GDM1 (cell line): ENCODE results near the gene CTBP2.

Source experiments
- DNase-seq: peaks from one replicate; lab custom pipeline; 2025; lab: John Stamatoyannopoulos, UW

CTBP2 gene

DNA sequence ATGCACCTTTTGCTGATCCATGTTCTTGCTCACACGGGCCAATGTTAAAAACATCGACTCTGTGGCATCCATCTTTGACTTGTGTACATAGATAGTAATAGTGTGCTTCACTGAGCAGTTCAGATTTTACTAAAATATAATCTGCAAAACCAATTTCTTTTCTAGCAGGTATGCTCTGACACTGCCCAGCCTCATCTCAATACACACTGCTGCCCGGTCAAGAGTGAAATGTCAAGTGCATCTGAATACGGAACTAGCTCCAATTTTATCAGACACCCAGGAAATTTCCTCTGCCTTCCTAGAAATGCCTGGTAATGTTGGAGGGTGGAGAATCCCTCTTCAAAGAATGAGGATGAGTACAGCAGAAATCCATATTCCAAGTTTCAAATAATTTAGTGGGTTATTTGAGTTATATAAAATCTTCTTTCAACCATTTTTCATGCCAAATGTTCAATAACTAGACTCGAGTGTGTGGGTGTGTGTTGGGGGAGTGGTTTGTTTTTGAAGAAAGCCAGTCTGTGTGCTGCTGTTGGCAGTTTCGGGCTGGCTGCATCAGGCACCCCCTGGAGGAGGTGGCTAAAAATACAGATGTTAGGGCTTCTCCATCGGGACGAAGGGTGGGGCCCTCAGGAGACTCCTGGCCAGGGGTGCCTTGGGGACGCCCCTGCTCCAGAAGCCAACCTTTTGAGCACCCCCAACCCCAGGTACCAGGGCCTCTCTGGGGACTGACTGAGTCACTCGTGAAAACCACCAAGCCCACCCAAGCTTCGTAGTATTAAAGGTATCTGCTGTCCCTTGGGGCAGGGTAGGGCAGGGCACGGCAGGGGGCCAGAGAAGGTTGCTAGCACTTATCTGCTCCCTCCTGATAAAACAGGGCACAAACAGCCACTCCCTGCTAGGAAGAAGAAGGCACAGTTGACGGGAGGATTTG lies 15.4 kb downstream of the CTBP2 start:
- no peak for DNase-seq

- DNase-seq, result no peak
These were observed 16.2 kb downstream of the CTBP2 start for GRCh38 chr10:125144206-125144605.

GRCh38 chr10:125142946-125143345 lies 17.4 kb downstream of the CTBP2 start:
- DNase-seq, result no peak

DNA sequence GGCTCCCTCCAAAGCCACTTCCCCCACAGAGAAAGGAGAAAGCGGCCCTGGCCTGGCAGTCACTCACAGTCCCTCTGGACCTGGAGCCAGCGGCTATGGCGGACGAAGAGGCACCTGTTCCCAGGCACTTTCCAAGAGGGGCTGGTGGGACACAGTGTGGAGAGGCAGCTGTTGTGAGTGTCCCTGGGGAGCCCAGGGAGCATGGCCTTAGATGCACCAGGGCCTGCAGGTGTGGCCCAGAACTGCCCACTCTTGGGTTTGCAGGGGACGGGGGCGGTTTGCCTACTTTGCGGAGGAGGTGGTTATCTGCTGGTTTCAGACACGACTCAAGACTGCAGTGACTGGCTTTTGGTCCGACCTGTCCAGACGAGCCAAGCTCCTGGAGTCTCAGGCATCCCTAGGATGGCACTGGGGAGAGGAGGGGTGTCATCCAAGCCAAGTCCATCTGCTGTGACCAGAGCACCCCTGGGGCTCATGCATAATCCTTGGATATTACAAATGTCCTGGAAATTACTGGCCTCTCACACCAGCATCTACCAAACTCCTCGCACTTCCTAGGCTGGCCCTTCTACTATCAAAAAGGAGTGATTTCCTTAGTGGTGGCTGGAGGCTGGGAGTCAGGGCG lies 18.4 kb downstream of the CTBP2 start:
- DNase-seq, result no peak

- DNase-seq, result no peak
These were observed 19.1 kb downstream of the CTBP2 start for GRCh38 chr10:125141150-125141859.

GRCh38 chr10:125140151-125140550 lies 20.2 kb downstream of the CTBP2 start:
- DNase-seq, result no peak

- no peak for DNase-seq
These were observed 22.5 kb downstream of the CTBP2 start for GRCh38 chr10:125137601-125138438.

DNA sequence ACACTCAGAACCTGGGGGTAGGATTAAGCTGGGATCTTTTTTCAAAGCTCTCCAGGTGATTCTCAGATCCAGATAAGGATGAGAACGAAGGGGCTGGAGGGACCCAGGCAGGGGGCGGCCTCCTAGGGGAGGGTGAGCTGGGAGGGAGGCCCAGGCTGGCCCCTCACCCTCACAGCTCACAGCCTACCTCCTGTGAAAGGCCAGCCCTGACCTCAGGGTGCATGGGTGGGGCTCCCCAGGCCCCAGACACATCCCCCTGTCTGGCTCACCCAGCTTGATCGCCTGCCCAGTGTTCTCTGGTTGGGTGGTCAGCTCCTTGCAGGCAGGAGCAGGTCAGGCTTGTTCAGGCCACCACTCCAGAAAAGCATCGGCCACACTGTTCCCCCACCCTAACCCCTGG lies 24.3 kb downstream of the CTBP2 start:
- DNase-seq, result no peak

- no peak for DNase-seq
These were observed 24.7 kb downstream of the CTBP2 start for GRCh38 chr10:125135771-125136035.

GRCh38 chr10:125134916-125135770 lies 25.2 kb downstream of the CTBP2 start:
- no peak for DNase-seq

DNA sequence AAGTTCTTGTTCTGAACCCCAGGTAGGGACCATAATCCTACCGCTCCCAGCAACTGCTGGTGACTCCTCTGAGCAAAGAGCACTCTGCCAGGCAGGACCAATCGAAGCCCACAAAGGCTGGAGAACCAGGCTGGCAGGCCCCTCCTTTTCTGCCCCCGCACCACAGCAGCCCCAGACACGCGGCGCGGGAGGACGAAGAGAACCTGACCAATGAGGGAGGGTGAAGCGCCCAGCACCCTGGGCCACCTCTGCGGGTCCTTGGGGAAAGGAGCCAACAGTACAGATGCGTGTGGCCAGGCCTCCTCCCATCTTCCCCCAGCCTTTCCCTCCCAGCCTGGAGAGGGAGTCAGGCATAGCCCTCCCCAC lies 25.9 kb downstream of the CTBP2 start:
- no peak for DNase-seq

- no peak for DNase-seq
These were observed 26.5 kb downstream of the CTBP2 start for GRCh38 chr10:125133696-125134482.

DNA sequence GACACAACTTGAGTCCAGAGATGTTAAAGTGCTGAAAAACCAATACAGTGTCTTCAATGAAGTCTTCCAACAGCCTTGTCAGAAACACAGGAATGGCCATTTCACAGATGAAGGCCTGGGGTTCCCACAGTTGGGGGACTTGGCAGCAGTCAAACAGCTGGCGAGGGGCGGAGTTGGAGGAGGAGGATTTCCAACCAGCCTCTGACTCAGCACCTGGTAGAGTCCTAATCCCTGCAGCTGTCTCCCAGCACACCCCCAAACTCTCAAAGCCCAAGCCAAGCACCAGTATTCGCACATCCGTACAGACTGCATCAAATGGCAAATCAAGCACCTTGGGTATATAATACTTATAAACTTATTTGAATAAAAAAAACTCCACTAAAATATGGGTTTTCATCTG lies 28.0 kb downstream of the CTBP2 start:
- DNase-seq, result no peak

DNA sequence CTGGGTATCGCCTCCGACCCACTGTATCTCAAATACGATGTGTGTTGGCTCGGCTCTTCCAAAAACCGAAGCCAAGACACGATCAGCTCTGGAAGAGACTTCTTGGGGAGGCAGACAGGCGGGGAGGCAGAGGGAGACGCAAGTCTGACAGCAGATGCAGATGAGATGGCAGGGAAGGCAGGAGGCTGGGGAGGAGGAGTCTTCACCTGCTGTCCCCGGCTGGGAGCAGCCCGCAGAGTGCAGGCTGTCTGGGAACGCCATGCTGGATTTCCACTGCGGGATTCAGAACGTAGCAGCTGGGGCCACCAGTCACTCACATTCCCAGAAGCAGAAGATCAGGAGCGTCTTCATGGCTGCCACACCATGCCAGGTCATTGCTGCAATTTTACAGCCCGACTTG lies 29.4 kb downstream of the CTBP2 start:
- DNase-seq, result no peak

- no peak for DNase-seq
These were observed 30.1 kb downstream of the CTBP2 start for GRCh38 chr10:125130260-125130659.

GRCh38 chr10:125129076-125129458 lies 31.3 kb downstream of the CTBP2 start:
- no peak for DNase-seq

- no peak for DNase-seq
These were observed 31.8 kb downstream of the CTBP2 start for GRCh38 chr10:125128397-125129075.

DNA sequence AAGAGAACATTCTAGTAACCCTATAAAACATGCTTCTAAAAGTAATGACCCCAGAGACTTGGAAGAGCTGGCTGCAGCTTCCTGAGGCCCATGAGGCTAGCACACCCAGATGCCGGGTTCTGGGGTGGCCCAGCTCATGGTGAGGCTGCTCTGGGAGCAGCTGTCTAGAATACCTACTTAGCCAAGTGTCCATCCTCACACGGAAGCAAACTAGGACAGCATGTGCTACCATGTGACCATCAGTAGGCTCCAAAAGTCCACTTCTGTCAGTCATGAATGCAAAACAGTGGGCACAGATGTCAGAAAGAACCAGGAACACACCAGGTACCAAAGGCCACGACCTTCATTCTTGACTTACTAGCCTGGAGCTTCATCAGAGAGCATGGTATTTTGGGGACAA lies 32.4 kb downstream of the CTBP2 start:
- DNase-seq, result no peak

DNA sequence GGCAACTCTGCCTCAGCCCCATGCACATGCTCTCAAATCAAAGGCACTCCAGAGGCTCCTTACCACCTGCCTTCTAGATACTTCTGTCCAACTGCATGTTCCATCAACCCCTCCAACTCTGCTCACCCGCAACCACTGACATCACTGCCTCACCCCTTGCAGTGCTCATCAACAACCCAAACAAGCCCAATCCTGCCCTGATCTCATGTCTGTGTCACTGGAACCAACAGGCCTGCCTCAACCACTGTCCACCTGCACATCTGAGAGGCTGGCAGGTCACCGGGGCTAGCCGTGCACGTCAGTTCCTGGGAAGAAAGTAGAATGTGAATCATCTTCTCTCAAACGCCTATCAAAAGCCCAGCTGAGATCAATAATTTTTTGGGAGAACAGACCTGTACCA lies 33.3 kb downstream of the CTBP2 start:
- no peak for DNase-seq
